A549 (cell line): ENCODE data around the gene PBX3. TPM values are rescaled to one million over a fixed set of nuclear protein-coding genes. Genes with fewer than 3 reads are reported as not detected.

Experiments used
- ATAC-seq, 2 experiments: fragments of 200-7000 bp in 1 of 2; fragments of >200 bp in 1 of 2; cut with Nextera tagmentation in 1 of 2; cut with Tn5 transposase in 1 of 2; 3 replicates each; pipeline versions ENCODE4 v1.8.0 to v1.9.1; 2018 to 2020; ENCODE audit warnings: mild to moderate bottlenecking in 1 of 2, moderate library complexity in 1 of 2
- CTCF ChIA-PET: fragments of 300-600 bp; sonication (Branson Sonifier 250); formaldehyde crosslinking; extraction: SDS; loops from one replicate; lab custom pipeline; 2021; ENCODE audit warnings: antibody characterized with exemption, inconsistent platforms; lab: Yijun Ruan, JAX
- POLR2A ChIA-PET: fragments of 350-600 bp; formaldehyde crosslinking; extraction: SDS; loops from one replicate; lab custom pipeline; 2021; ENCODE audit warnings: antibody characterized with exemption, inconsistent platforms; lab: Yijun Ruan, JAX
- DNase-seq, 2 experiments: peaks; one replicate each; pipeline versions ENCODE4 v3.0.0 to v3.0.0-alpha.2; 2011 to 2016; ENCODE audit warnings: low read depth in 1 of 2, low spot score in 1 of 2
- FAIRE-seq: peaks from 2 replicates; lab custom pipeline; 2011; peaks lifted over from hg19 to GRCh38; lab: Jason Lieb, UNC
- H3K27ac ChIP-seq, 2 experiments: fragments of >200 bp; sonication (Bioruptor Twin); formaldehyde crosslinking; 3 replicates each; pipeline ENCODE4 v1.5.1; 2016 to 2017
- H3K4me1 ChIP-seq: fragments of >200 bp; sonication (Bioruptor Twin); formaldehyde crosslinking; 3 replicates; pipeline ENCODE4 v1.6.1; 2016
- H3K4me2 ChIP-seq: fragments of >200 bp; sonication (Bioruptor Twin); formaldehyde crosslinking; 3 replicates; pipeline ENCODE4 v1.6.1; 2016
- H3K4me3 ChIP-seq: fragments of >200 bp; sonication (Bioruptor Twin); formaldehyde crosslinking; 3 replicates; pipeline ENCODE4 v1.5.1; 2016
- H3K9me3 ChIP-seq: fragments of >200 bp; sonication (Bioruptor Twin); formaldehyde crosslinking; 3 replicates; pipeline ENCODE4 v1.6.1; 2016
- BHLHE40 ChIP-seq: IDR thresholded peaks from 2 replicates; pipeline ENCODE4 v1.6.1; 2012; ENCODE audit warnings: low read depth, low read length, inconsistent platforms
- CBX2 ChIP-seq: fragments of 200-600 bp; sonication (generic); IDR thresholded peaks from 2 replicates; pipeline ENCODE4 v1.6.1; 2016; ENCODE audit warnings: low read depth, mild to moderate bottlenecking, borderline replicate concordance
- CEBPB ChIP-seq, 2 experiments: fragments of >200 bp in 1 of 2; sonication (Bioruptor Twin) in 1 of 2; formaldehyde crosslinking in 1 of 2; IDR thresholded peaks; 2 replicates each; pipeline ENCODE4 v1.6.1; 2012 to 2016
- EP300 ChIP-seq, 2 experiments: fragments of >200 bp; sonication (Bioruptor Twin); formaldehyde crosslinking; IDR thresholded peaks; 2 replicates in 1 of 2; 3 replicates in 1 of 2; pipeline ENCODE4 v1.6.1; 2016 to 2017
- FOSL2 ChIP-seq, 2 experiments: fragments of 450-650 bp in 1 of 2; fragments of >200 bp in 1 of 2; sonication (Bioruptor Twin) in 1 of 2; formaldehyde crosslinking; IDR thresholded peaks; 2 replicates each; pipeline versions ENCODE4 v1.5.0 to v1.6.1; 2016 to 2020; ENCODE audit warnings: mild to moderate bottlenecking in 1 of 2, moderate library complexity in 1 of 2
- FOXS1 ChIP-seq: fragments of 250-450 bp; sonication (Bioruptor Pico); IDR thresholded peaks from 2 replicates; pipeline ENCODE4 v1.5.0; 2020; ENCODE audit warnings: mild to moderate bottlenecking, moderate library complexity
- GATA3 ChIP-seq: IDR thresholded peaks from 2 replicates; pipeline ENCODE4 v1.6.1; 2012; ENCODE audit warnings: borderline replicate concordance
- HDAC2 ChIP-seq: fragments of 200-600 bp; sonication (generic); IDR thresholded peaks from 2 replicates; pipeline ENCODE4 v1.6.1; 2016
- HOXB13 ChIP-seq: fragments of 250-450 bp; sonication (Bioruptor Pico); IDR thresholded peaks from 2 replicates; pipeline ENCODE4 v1.5.0; 2020; ENCODE audit warnings: low read depth, mild to moderate bottlenecking, moderate library complexity
- HOXB5 ChIP-seq: fragments of 250-450 bp; sonication (Bioruptor Pico); IDR thresholded peaks from 2 replicates; pipeline ENCODE4 v1.5.0; 2020; ENCODE audit warnings: mild to moderate bottlenecking, moderate library complexity
- JUN ChIP-seq, 2 experiments: fragments of >200 bp; sonication (Bioruptor Twin); formaldehyde crosslinking; IDR thresholded peaks; 2 replicates in 1 of 2; 3 replicates in 1 of 2; pipeline ENCODE4 v1.6.1; 2016 to 2017
- KDM1A ChIP-seq: fragments of 200-600 bp; sonication (generic); IDR thresholded peaks from 2 replicates; pipeline ENCODE4 v1.6.1; 2016; ENCODE audit warnings: low read depth, mild to moderate bottlenecking
- MAFK ChIP-seq: fragments of 450-650 bp; IDR thresholded peaks from 2 replicates; pipeline ENCODE4 v1.6.1; 2014; ENCODE audit not compliant: partially characterized antibody
- MAZ ChIP-seq: fragments of 150-350 bp; IDR thresholded peaks from 2 replicates; pipeline ENCODE4 v1.6.1; 2014; ENCODE audit warnings: antibody characterized with exemption, low read depth, low read length, borderline replicate concordance
- MYC ChIP-seq: IDR thresholded peaks from 2 replicates; pipeline ENCODE4 v1.6.1; 2012; ENCODE audit warnings: mild to moderate bottlenecking, inconsistent platforms, low read length, improper control_type of control experiment, borderline replicate concordance
- NPAS2 ChIP-seq: fragments of 250-450 bp; sonication (Bioruptor Pico); IDR thresholded peaks from 2 replicates; pipeline ENCODE4 v1.8.0; 2022; ENCODE audit warnings: mild to moderate bottlenecking, moderate library complexity, borderline replicate concordance
- POLR2A ChIP-seq: IDR thresholded peaks from 2 replicates; pipeline ENCODE4 v1.6.1; 2012; ENCODE audit warnings: mild to moderate bottlenecking, low read length
- RAD21 ChIP-seq, 2 experiments: fragments of >200 bp in 1 of 2; sonication (Bioruptor Twin) in 1 of 2; formaldehyde crosslinking in 1 of 2; IDR thresholded peaks in 1 of 2; conservative IDR thresholded peaks in 1 of 2; 2 replicates in 1 of 2; 3 replicates in 1 of 2; pipeline ENCODE4 v1.6.1; 2012 to 2018; ENCODE audit warnings: inconsistent platforms in 1 of 2
- RARB ChIP-seq: fragments of 250-450 bp; sonication (Bioruptor Pico); IDR thresholded peaks from 2 replicates; pipeline ENCODE4 v1.8.0; 2021; ENCODE audit warnings: mild to moderate bottlenecking, moderate library complexity
- RCOR1 ChIP-seq: fragments of 150-350 bp; IDR thresholded peaks from 2 replicates; pipeline ENCODE4 v1.6.1; 2014; ENCODE audit warnings: antibody characterized with exemption, low read length, low read depth
- RFX5 ChIP-seq: fragments of 450-650 bp; IDR thresholded peaks from 2 replicates; pipeline ENCODE4 v1.7.1; 2014; ENCODE audit warnings: antibody characterized with exemption, mild to moderate bottlenecking, moderate library complexity
- RNF2 ChIP-seq: fragments of 200-600 bp; sonication (generic); IDR thresholded peaks from 2 replicates; pipeline ENCODE4 v1.6.1; 2016; ENCODE audit warnings: low read depth, mild to moderate bottlenecking, antibody characterized with exemption, moderate library complexity, borderline replicate concordance
- TP53 ChIP-seq: fragments of 250-450 bp; sonication (Bioruptor Pico); IDR thresholded peaks from 2 replicates; pipeline ENCODE4 v1.5.0; 2021; ENCODE audit warnings: mild to moderate bottlenecking, moderate library complexity
- WGBS: methylation state at CpG from one replicate; pipeline ENCODE4 v1.1.6; 2017; ENCODE audit errors: missing lambda C conversion rate; 5-methylcytosine and 5-hydroxymethylcytosine counted together
- polyA plus RNA-seq, 4 experiments: library from polyadenylated mRNA; depleted of rRNA in 3 of 4; stranded (reverse); fragments of >200 nt; fragmentation: RNase III in 1 of 4; extraction: RNeasy Plus Mini Kit Qiagen cat#74134 plus additional on column Dnase treatment in 1 of 4; gene quantifications; 2 replicates in 3 of 4; 3 replicates in 1 of 4; pipeline ENCODE4 v1.2.3, GENCODE V29; 2011 to 2017
- TF ChIP-seq, protein P1 (sequence below): IDR thresholded peaks from 2 replicates; pipeline ENCODE4 v1.6.1; 2012
- TF ChIP-seq, protein P2 (sequence below): fragments of >200 bp; sonication (Bioruptor Twin); formaldehyde crosslinking; IDR thresholded peaks from 3 replicates; pipeline ENCODE4 v1.6.1; 2016

The PBX3 gene
- polyA plus RNA-seq, 2 of the 4 experiments (the other 2 are of a cell fraction): 10.7 to 23.5 TPM

DNA sequence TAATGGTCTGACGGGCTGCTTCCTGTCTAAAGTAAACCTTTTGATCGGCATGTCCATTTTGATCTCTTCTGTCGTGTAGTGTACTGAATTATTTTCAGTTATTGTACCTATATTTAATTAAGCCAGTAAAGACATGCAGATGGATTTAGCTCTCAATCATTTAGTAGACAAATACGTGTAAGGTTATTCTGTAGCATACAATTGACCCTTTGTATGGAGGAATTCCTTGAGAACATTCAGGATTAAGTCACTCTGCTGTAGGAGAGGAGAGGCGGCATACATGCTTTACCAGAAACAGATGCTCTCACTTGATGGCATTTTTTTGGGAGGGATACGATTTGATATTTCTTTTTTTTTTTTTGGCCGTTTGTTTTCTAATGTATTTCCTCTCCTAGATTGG is 141.0 kb downstream of the PBX3 start:
- POLR2A ChIA-PET: no interaction called here
- no peak overlapping the region for H3K4me2 ChIP-seq
- FAIRE-seq: no peak
- 86% methylated on average over 7 of the region's 7 CpGs for WGBS
- no peak overlapping the region for H3K4me3 ChIP-seq
- no peak overlapping the region for H3K27ac ChIP-seq
- DNase-seq: no peak
- H3K9me3 ChIP-seq: no peaks in the 10 kb centered on the region
- H3K4me1 ChIP-seq: peaks cover 11% of the 10 kb centered on the region; the same call in 2 of the 3 replicates
- no peak for ATAC-seq
- TF ChIP-seq TP53: no peak
- no peak for TF ChIP-seq RARB (CRISPR knock-in tag)
- no peak for TF ChIP-seq KDM1A
- TF ChIP-seq CEBPB (IDR thresholded peaks at IDR 0.05): no peak
- TF ChIP-seq HDAC2: no peak
- no peak for TF ChIP-seq MAZ
- TF ChIP-seq CBX2: no peak
- no peak for TF ChIP-seq POLR2A
- TF ChIP-seq EP300 (IDR thresholded peaks at IDR 0.05): no peak
- TF ChIP-seq, protein P1, sequence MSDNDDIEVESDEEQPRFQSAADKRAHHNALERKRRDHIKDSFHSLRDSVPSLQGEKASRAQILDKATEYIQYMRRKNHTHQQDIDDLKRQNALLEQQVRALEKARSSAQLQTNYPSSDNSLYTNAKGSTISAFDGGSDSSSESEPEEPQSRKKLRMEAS: no peak
- no peak for TF ChIP-seq BHLHE40
- TF ChIP-seq HOXB13 (CRISPR knock-in tag): no peak
- TF ChIP-seq RCOR1: no peak
- TF ChIP-seq HOXB5 (CRISPR knock-in tag): no peak
- TF ChIP-seq JUN (IDR thresholded peaks at IDR 0.05): no peak
- no peak for TF ChIP-seq MAFK
- TF ChIP-seq, protein P2, sequence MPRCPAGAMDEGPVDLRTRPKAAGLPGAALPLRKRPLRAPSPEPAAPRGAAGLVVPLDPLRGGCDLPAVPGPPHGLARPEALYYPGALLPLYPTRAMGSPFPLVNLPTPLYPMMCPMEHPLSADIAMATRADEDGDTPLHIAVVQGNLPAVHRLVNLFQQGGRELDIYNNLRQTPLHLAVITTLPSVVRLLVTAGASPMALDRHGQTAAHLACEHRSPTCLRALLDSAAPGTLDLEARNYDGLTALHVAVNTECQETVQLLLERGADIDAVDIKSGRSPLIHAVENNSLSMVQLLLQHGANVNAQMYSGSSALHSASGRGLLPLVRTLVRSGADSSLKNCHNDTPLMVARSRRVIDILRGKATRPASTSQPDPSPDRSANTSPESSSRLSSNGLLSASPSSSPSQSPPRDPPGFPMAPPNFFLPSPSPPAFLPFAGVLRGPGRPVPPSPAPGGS: no peak
- TF ChIP-seq NPAS2 (CRISPR knock-in tag): no peak
- TF ChIP-seq, all 56 proteins: peak for 0
- CTCF ChIA-PET: interaction anchor here (1.1 to 1.8 kb wide), 2 partner anchors 16 to 22 kb away, joined by 3 to 4 read pairs; no protein-coding TSS in a partner anchor

DNA sequence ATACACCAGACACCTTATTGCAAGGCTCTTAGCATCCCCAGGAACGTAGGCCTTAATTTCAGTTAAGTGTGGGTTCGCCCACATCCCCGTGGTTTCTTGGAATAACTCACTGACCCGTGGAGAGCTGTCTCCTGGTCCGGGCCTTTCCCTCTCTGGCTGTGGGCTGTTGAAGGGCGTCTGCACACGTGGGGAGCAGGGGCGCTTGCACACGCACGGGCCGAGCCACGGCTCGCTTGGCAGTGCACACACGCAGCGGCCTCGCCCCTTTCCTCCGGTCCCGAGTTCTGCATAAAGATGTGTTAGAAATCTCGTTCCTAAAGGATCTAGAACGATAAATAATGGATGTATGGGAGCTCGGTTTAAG is 141.9 kb downstream of the PBX3 start:
- Histone ChIP-seq H3K4me2 (peak overlapping the region; percentile 89), H3K4me3 (peak overlapping the region; percentile 58), H3K27ac (no peak overlapping the region), H3K4me1 (peaks cover 11% of the 10 kb centered on the region; the same call in 2 of the 3 replicates)
- WGBS: 91% methylated on average over 21 of the region's 21 CpGs
- peak in 1 of 2 experiments; percentile 54; a peak in 3 of 6 replicates for ATAC-seq
- FAIRE-seq: no peak
- CTCF ChIA-PET: interaction anchor here (1.1 to 1.8 kb wide), 2 partner anchors 15 to 23 kb away, joined by 3 to 4 read pairs; no protein-coding TSS in a partner anchor
- no peak for TF ChIP-seq FOSL2 (IDR thresholded peaks at IDR 0.05)
- TF ChIP-seq FOSL2 (CRISPR knock-in tag; IDR thresholded peaks at IDR 0.05): no peak
- TF ChIP-seq RFX5: no peak
- no peak for TF ChIP-seq RAD21 (conservative IDR thresholded peaks at IDR 0.05 in 1 of 2, IDR thresholded peaks at IDR 0.05 in 1 of 2)
- no peak for TF ChIP-seq RNF2
- TF ChIP-seq FOXS1: no peak
- TF ChIP-seq, protein P2: no peak
- TF ChIP-seq GATA3: no peak
- TF ChIP-seq EP300 (IDR thresholded peaks at IDR 0.05): no peak
- no peak for TF ChIP-seq MYC
- TF ChIP-seq, all 56 proteins: peak for 0
- no peaks in the 10 kb centered on the region for H3K9me3 ChIP-seq
- POLR2A ChIA-PET: no interaction called here
- no peak for DNase-seq
